ENCODE measurements around the gene TGDS. TPM values are rescaled to one million over a fixed set of nuclear protein-coding genes. Genes with fewer than 3 reads are reported as not detected.

Gene TGDS
- total RNA-seq, 2 donors from 2014 or later: 11.2 to 17.4 TPM

DNA sequence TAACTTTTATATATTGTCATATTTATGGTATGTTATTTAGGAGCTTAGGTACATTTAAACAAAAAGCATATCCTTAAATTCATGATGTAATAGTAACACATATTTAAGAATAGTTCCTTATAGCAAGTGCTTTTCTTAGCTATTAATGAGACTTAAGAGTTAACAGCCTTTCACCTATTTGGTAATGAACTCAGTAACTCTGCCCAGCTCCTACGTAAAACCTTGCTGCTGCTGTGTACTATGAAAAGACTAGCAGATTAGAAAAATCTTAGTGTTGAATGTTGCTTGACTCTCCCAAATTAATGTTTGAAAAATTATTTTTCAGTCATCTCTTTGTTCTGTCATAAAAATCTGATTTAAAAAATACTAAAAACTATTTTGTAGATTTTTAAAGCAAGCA, 12.6 kb upstream of the TGDS start:
- TF ChIP-seq CTCF (IDR thresholded peaks at IDR 0.05): no peak
- ATAC-seq (ENCODE audit: insufficient number of reproducible peaks, low FRiP score, low read depth) (no peak), DNase-seq (ENCODE audit: low spot score) (no peak)
- H3K4me3 ChIP-seq: no peak overlapping the region
- peaks cover 7% of the 10 kb centered on the region for H3K36me3 ChIP-seq
- H3K27me3 ChIP-seq (replicated peaks; ENCODE audit: insufficient read depth): no peaks in the 10 kb centered on the region
- H3K4me1 ChIP-seq (ENCODE audit: control insufficient read depth in 1 of 2, low read depth in 2 of 2): no peaks in the 10 kb centered on the region
- H3K9me3 ChIP-seq: no peaks in the 10 kb centered on the region
- H3K27ac ChIP-seq: no peak overlapping the region

DNA sequence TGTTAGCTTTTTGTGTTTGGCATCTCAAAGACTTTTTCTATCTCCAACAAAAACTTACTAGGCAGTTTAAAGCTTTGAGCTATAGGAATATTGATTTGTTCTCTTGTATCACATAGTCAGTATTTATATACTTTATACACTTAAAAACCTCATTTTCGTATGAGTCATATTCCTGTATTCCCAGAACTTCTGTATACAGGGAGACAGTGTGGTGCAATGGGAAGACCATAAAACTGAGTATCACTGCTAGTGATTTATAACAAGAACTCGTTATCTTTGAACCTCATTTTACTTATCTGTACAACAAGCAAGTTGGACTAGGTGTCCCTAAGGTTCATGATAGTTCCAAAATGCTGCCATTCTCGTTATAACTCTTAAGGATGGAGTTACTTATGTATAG, 12.0 kb upstream of the TGDS start:
- ATAC-seq (ENCODE audit: insufficient number of reproducible peaks, low FRiP score, low read depth) (no peak), DNase-seq (ENCODE audit: low spot score) (no peak)
- no peak for TF ChIP-seq CTCF (IDR thresholded peaks at IDR 0.05)
- Histone ChIP-seq H3K36me3 (peaks cover 7% of the 10 kb centered on the region), H3K9me3 (no peaks in the 10 kb centered on the region), H3K4me3 (no peak overlapping the region), H3K27me3 (replicated peaks; ENCODE audit: insufficient read depth) (no peaks in the 10 kb centered on the region), H3K27ac (no peak overlapping the region), H3K4me1 (ENCODE audit: control insufficient read depth in 1 of 2, low read depth in 2 of 2) (no peaks in the 10 kb centered on the region)

- H3K9me3 ChIP-seq: no peaks in the 10 kb centered on the region
- TF ChIP-seq CTCF (IDR thresholded peaks at IDR 0.05): no peak
- no peak overlapping the region for H3K4me3 ChIP-seq
- peaks cover 7% of the 10 kb centered on the region for H3K36me3 ChIP-seq
- H3K27me3 ChIP-seq (replicated peaks; ENCODE audit: insufficient read depth): no peaks in the 10 kb centered on the region
- ATAC-seq (ENCODE audit: insufficient number of reproducible peaks, low FRiP score, low read depth): no peak
- no peak for DNase-seq (ENCODE audit: low spot score)
- peaks cover 0 to 4% of the 10 kb centered on the region in 2 donors for H3K4me1 ChIP-seq (ENCODE audit: control insufficient read depth in 1 of 2, low read depth in 2 of 2)
- no peak overlapping the region for H3K27ac ChIP-seq
Observed at GRCh38 chr13:94607056-94607455, 11.1 kb upstream of the TGDS start.

DNA sequence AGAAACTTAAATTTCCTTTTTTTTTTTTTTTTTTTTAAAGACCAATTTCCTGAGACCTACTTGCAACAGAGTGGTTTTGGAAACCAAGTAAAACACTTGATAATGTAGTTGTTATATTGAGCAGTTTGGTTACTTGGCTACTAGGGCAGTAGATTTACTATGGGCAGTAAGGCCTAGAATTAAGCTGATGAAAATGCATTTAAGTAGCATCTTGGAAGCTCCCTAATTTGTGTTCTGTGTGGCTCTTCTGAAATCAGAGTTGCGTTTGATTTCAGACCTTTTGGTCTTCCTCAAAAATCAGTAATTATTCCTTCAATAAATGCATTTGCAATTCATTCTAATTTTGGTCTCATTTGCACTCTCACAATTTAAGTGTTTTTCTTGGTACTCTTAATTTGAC, 6.5 kb upstream of the TGDS start:
- peak overlapping the region; percentile 64 to 67 for H3K27ac ChIP-seq
- DNase-seq (ENCODE audit: low spot score): no peak
- no peaks in the 10 kb centered on the region for H3K36me3 ChIP-seq
- peak overlapping the region; percentile 85 for H3K4me3 ChIP-seq
- H3K27me3 ChIP-seq (replicated peaks; ENCODE audit: insufficient read depth): no peaks in the 10 kb centered on the region
- H3K9me3 ChIP-seq: no peaks in the 10 kb centered on the region
- H3K4me1 ChIP-seq (ENCODE audit: control insufficient read depth in 1 of 2, low read depth in 2 of 2): peaks cover 0 to 4% of the 10 kb centered on the region in 2 donors
- ATAC-seq (ENCODE audit: insufficient number of reproducible peaks, low FRiP score, low read depth): no peak
- no peak for TF ChIP-seq CTCF (IDR thresholded peaks at IDR 0.05)

DNA sequence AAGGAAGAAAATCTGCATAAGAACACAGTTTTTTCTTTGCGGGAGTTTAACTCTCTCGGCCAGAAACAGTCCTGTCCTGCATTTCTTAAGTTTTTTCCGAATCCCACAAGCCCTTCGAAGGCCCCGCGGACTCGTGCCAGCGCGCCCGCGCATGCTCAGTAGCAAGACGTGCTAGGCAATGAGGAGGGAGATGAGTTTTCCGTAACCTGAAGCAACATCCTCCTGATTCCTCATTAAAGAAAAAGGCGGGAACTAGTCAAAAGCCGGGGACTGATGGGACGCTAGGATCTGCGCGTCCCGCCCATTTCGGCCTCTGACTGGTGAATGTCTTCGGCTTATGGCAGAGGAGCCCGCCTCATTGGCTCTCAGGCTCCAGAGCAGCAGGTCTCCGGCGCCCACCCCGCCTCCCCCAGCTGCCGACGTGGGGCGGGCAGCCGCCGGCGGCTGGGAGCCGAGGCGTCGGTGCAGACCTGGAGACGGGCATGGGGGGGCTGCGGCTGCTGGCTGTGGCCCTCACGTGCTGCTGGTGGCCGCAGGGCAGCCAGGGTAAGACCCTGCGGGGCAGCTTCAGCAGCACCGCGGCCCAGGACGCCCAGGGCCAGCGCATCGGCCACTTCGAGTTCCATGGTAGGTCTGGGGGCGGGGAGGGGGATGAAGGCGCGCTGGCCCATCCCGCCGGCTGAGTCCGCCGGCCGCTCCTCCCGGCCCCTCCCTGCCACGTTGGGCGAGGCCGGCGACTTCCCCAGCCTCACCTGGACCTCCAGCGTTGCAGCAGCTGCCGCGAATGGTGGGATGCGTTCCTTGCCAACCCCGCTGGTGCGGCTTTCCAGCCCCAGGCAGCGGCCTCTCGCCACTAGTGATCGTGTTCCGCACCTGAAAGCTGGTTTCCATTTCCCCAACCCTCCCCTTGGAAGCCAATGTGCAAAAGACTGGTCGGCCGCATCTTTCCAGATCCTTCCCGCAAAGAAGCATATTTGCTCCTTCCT, 5.8 kb upstream of the TGDS start, which contains the start of gene GPR180:
Gene GPR180 (plus strand): TSS at position 412 of the 986 bp plus-strand sequence. CDS start 71 bp downstream, at position 483.
- ATAC-seq (ENCODE audit: insufficient number of reproducible peaks, low FRiP score, low read depth) (peak; percentile 93), DNase-seq (ENCODE audit: low spot score) (peak; percentile 88)
- Histone ChIP-seq H3K4me3 (peak within 1 kb of the TSS; percentile 85), H3K27me3 (replicated peaks; ENCODE audit: insufficient read depth) (no peaks in the 10 kb centered on the region), H3K36me3 (no peaks in the 10 kb centered on the region), H3K9me3 (no peaks in the 10 kb centered on the region), H3K4me1 (ENCODE audit: control insufficient read depth in 1 of 2, low read depth in 2 of 2) (peaks cover 0 to 4% of the 10 kb centered on the region in 2 donors), H3K27ac (peak within 1 kb of the TSS; percentile 64 to 67)
- no peak for TF ChIP-seq CTCF (IDR thresholded peaks at IDR 0.05)
